Measurements from ENCODE around the gene NNMT. TPM values are rescaled to one million over a fixed set of nuclear protein-coding genes. Genes with fewer than 3 reads are reported as not detected.
A peak's percentile ranks its signal among the peaks of the same experiment; 100 is the strongest.

The NNMT gene
- total RNA-seq, 4 donors from 2014 or later, result 157 to 968 (median 541) TPM

- intact Hi-C loops (cut with DNase I; ENCODE audit: low total_unique reads) (no loop called here), in situ Hi-C loops (cut with MboI; ENCODE audit: low sequenced_read_pairs in 4 of 4) (loop anchor here in 2 of 4 donors (25.0 kb wide), 1 partner anchor 402 kb away; the partner anchor contains the start of gene USP28 (in 2 of the 2))
- TF ChIP-seq CTCF (IDR thresholded peaks at IDR 0.05 in 4 of 5, conservative IDR thresholded peaks at IDR 0.05 in 1 of 5) (no peak), POLR2A (IDR thresholded peaks at IDR 0.05) (no peak)
- Histone ChIP-seq H3K36me3 (no peaks in the 10 kb centered on the region), H3K27me3 (no peaks in the 10 kb centered on the region), H3K4me1 (peaks cover 34% of the 10 kb centered on the region in 2 donors), H3K4me3 (no peak overlapping the region), H3K27ac (no peak overlapping the region), H3K9me3 (no peaks in the 10 kb centered on the region)
- DNase-seq, result no peak
- ATAC-seq, result no peak
These were observed 6.4 kb upstream of the NNMT start for GRCh38 chr11:114289779-114290178.

GRCh38 chr11:114290503-114291235 lies 5.5 kb upstream of the NNMT start:
- Histone ChIP-seq H3K9me3 (no peaks in the 10 kb centered on the region), H3K4me3 (no peak overlapping the region)
- intact Hi-C loops (cut with DNase I; ENCODE audit: low total_unique reads), result no loop called here

GRCh38 chr11:114291381-114291780 lies 4.8 kb upstream of the NNMT start:
- in situ Hi-C loops (cut with MboI; ENCODE audit: low sequenced_read_pairs in 4 of 4), result loop anchor here in 2 of 4 donors (25.0 kb wide), 1 partner anchor 404 kb away; the partner anchor contains the start of gene USP28 (in 2 of the 2)
- peak overlapping the region in 3 of 4 donors; percentile 2 to 21 (median 16) for H3K4me3 ChIP-seq
- no peaks in the 10 kb centered on the region for H3K27me3 ChIP-seq
- DNase-seq (peak in 1 of 2 donors; percentile 52), ATAC-seq (peak in 1 of 2 donors; percentile 20)
- H3K27ac ChIP-seq, result peak overlapping the region; percentile 54 to 83 (median 76)
- no peak for TF ChIP-seq CTCF (IDR thresholded peaks at IDR 0.05 in 4 of 5, conservative IDR thresholded peaks at IDR 0.05 in 1 of 5)
- no peak for TF ChIP-seq POLR2A (IDR thresholded peaks at IDR 0.05)
- intact Hi-C loops (cut with DNase I; ENCODE audit: low total_unique reads), result no loop called here
- no peaks in the 10 kb centered on the region for H3K9me3 ChIP-seq
- H3K4me1 ChIP-seq, result peaks cover 34 to 41% of the 10 kb centered on the region in 2 donors
- H3K36me3 ChIP-seq, result no peaks in the 10 kb centered on the region

More at GRCh38 chr11:114290503-114291235, 5.5 kb upstream of the NNMT start:
- Histone ChIP-seq H3K36me3 (no peaks in the 10 kb centered on the region), H3K27me3 (no peaks in the 10 kb centered on the region), H3K4me1 (peaks cover 34 to 38% of the 10 kb centered on the region in 2 donors), H3K27ac (peak overlapping the region in 3 of 4 donors; percentile 68 to 83 (median 83))
- no peak for DNase-seq
- TF ChIP-seq CTCF (IDR thresholded peaks at IDR 0.05 in 4 of 5, conservative IDR thresholded peaks at IDR 0.05 in 1 of 5) (no peak), POLR2A (IDR thresholded peaks at IDR 0.05) (no peak)
- in situ Hi-C loops (cut with MboI; ENCODE audit: low sequenced_read_pairs in 4 of 4), result loop anchor here in 2 of 4 donors (25.0 kb wide), 1 partner anchor 403 kb away; the partner anchor contains the start of gene USP28 (in 2 of the 2)
- ATAC-seq, result no peak

- Histone ChIP-seq H3K4me1 (peaks cover 34 to 41% of the 10 kb centered on the region in 2 donors), H3K9me3 (no peaks in the 10 kb centered on the region), H3K27me3 (no peaks in the 10 kb centered on the region), H3K4me3 (peak overlapping the region in 3 of 4 donors; percentile 3 to 21 (median 16)), H3K36me3 (no peaks in the 10 kb centered on the region), H3K27ac (peak overlapping the region; percentile 54 to 83 (median 76))
- no peak for TF ChIP-seq CTCF (IDR thresholded peaks at IDR 0.05 in 4 of 5, conservative IDR thresholded peaks at IDR 0.05 in 1 of 5)
- TF ChIP-seq POLR2A (IDR thresholded peaks at IDR 0.05), result no peak
- in situ Hi-C loops (cut with MboI; ENCODE audit: low sequenced_read_pairs in 4 of 4) (loop anchor here in 2 of 4 donors (25.0 kb wide), 1 partner anchor 405 kb away; the partner anchor contains the start of gene USP28 (in 2 of the 2)), intact Hi-C loops (cut with DNase I; ENCODE audit: low total_unique reads) (no loop called here)
- no peak for ATAC-seq
- no peak for DNase-seq
These were observed 4.1 kb upstream of the NNMT start for GRCh38 chr11:114291842-114292680.

Data from gastrocnemius medialis (tissue), 4 donors.